ENCODE results near the gene PHACTR3. TPM values are rescaled to one million over a fixed set of nuclear protein-coding genes. Genes with fewer than 3 reads are reported as not detected.

Gene PHACTR3
- total and polyA plus RNA-seq, 2 of the 8 experiments (the other 6 are each of a cell fraction or from before 2014, with no cell fraction given): 0.05 to 0.13 TPM

DNA sequence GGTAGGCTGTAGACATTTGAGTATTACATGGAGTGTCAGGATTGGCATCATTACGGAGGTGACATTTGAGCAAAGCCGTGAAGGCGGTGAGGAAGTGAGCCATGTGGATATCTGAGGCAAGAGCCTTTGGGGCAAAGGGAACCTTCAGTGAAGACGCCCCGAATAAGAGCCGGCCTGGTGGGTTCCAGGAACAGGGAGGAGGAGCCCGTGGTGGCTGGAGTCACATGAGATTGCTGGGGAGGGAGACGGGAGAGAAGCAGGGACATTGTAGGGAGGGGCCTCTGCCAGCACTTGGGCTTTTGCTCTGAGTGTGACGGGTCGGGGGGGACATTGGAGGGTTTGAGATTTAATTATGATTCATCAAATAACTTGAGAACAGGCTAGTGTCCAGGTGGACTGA is 78.3 kb downstream of the PHACTR3 start:
- Histone ChIP-seq H2BK120ac (replicated peaks; ENCODE audit: low read depth, low read length) (no peak overlapping the region), H2BK20ac (ENCODE audit: low read length) (no peak overlapping the region), H4K20me1 (replicated peaks in 1 of 2; ENCODE audit: control insufficient read depth in 1 of 2, insufficient read depth in 2 of 2, low read length in 2 of 2) (peaks cover 0 to 3% of the 10 kb centered on the region in 2 experiments), H2BK15ac (ENCODE audit: low read length) (no peak overlapping the region), H3K18ac (ENCODE audit: extremely low read depth, low read length) (no peak overlapping the region), H2BK12ac (ENCODE audit: low read depth, low read length) (no peak overlapping the region), H3K4ac (replicated peaks; ENCODE audit: insufficient read length, low read depth, low read length) (no peak overlapping the region), H3K23me2 (ENCODE audit: low read depth, low read length) (peaks cover 10% of the 10 kb centered on the region; the same call in 1 of the 2 replicates), H2AFZ (ENCODE audit: low read length) (no peak overlapping the region), H3K9ac (replicated peaks in 1 of 4; ENCODE audit: extremely low read depth in 1 of 4, low read depth in 3 of 4, low read length in 3 of 4) (no peak overlapping the region), H3K4me2 (ENCODE audit: insufficient read depth in 1 of 2, low read depth in 2 of 2, low read length in 2 of 2) (no peak overlapping the region), H3K27me3 (replicated peaks in 1 of 4; ENCODE audit: control insufficient read depth in 3 of 4, extremely low read depth in 1 of 4, insufficient read depth in 3 of 4, low read length in 3 of 4) (no peaks in the 10 kb centered on the region), H3K56ac (replicated peaks; ENCODE audit: insufficient read length, low read depth, low read length) (no peak overlapping the region), H3K4me3 (ENCODE audit: extremely low read depth in 1 of 4, insufficient read depth in 2 of 4, low read depth in 3 of 4, low read length in 4 of 4) (no peak overlapping the region), H2AK5ac (ENCODE audit: low read depth, low read length) (no peak overlapping the region), H4K8ac (ENCODE audit: extremely low read depth, insufficient read depth, low read length) (no peak overlapping the region), H2BK5ac (ENCODE audit: low read depth, low read length) (no peak overlapping the region), H3K23ac (ENCODE audit: insufficient read length) (no peak overlapping the region), H3K27ac (ENCODE audit: low read depth, low read length) (no peak overlapping the region), H3K36me3 (ENCODE audit: control insufficient read depth in 2 of 4, insufficient read depth in 4 of 4, low read length in 3 of 4) (no peaks in the 10 kb centered on the region), H3K79me1 (ENCODE audit: low read depth, low read length) (no peaks in the 10 kb centered on the region), H4K91ac (replicated peaks; ENCODE audit: insufficient read length, low read length) (no peak overlapping the region), H3K14ac (ENCODE audit: insufficient read length) (no peak overlapping the region), H3K79me2 (ENCODE audit: control insufficient read depth in 1 of 2, insufficient read depth in 2 of 2, low read length in 2 of 2) (no peaks in the 10 kb centered on the region), H4K5ac (ENCODE audit: insufficient read length, low read depth, low read length) (no peak overlapping the region), H3K4me1 (replicated peaks in 1 of 4; ENCODE audit: control insufficient read depth in 3 of 4, insufficient read depth in 4 of 4, low read length in 3 of 4) (no peaks in the 10 kb centered on the region), H3K9me3 (ENCODE audit: insufficient read depth in 2 of 2, low read depth in 1 of 2, low read length in 1 of 2) (peaks cover 86 to 98% of the 10 kb centered on the region in 2 experiments)
- FAIRE-seq (no peak), DNase-seq (ENCODE audit: low read depth in 1 of 2, low spot score in 2 of 2) (no peak)
- CTCF ChIA-PET (ENCODE audit: partially characterized antibody): no interaction called here
- POLR2A ChIA-PET (ENCODE audit: partially characterized antibody): no interaction called here
- WGBS, 2 experiments (ENCODE audit: extremely low coverage in 1 of 2, insufficient coverage in 1 of 2, insufficient read length in 1 of 2, insufficient replicate concordance in 2 of 2, low coverage in 1 of 2, low lambda C conversion rate in 2 of 2, missing lambda C conversion rate in 1 of 2): 87% methylated on average over 10 of the region's 10 CpGs; no CpG with 5 or more reads in 1 of the 2 experiments
- TF ChIP-seq NRF1 (IDR thresholded peaks at IDR 0.05; ENCODE audit: low read depth, low read length) (no peak), RFX5 (IDR thresholded peaks at IDR 0.05; ENCODE audit: borderline replicate concordance, low read depth, low read length) (no peak), SAP30 (IDR thresholded peaks at IDR 0.05; ENCODE audit: insufficient read depth, insufficient replicate concordance, low read length) (no peak), TAF7 (optimal IDR thresholded peaks at IDR 0.05; ENCODE audit: borderline replicate concordance, low read depth, low read length) (no peak), JUND (IDR thresholded peaks at IDR 0.05; ENCODE audit: low read length) (no peak), RBBP5 (IDR thresholded peaks at IDR 0.05; ENCODE audit: borderline replicate concordance, low read depth, low read length) (no peak), CHD1 (IDR thresholded peaks at IDR 0.05; ENCODE audit: low read depth, low read length) (no peak), BACH1 (IDR thresholded peaks at IDR 0.05; ENCODE audit: low read length) (no peak), PHF8 (conservative IDR thresholded peaks at IDR 0.05; ENCODE audit: low read depth, low read length) (no peak), EP300 (IDR thresholded peaks at IDR 0.05; ENCODE audit: borderline replicate concordance in 1 of 2, low read depth in 2 of 2, low read length in 2 of 2) (no peak), YY1 (IDR thresholded peaks at IDR 0.05; ENCODE audit: low read depth, low read length) (no peak), CTBP2 (IDR thresholded peaks at IDR 0.05; ENCODE audit: borderline replicate concordance, insufficient read depth, insufficient read length, low read length) (no peak)
